PC-3 (cell line): ENCODE results near the gene GNB1. TPM values are rescaled to one million over a fixed set of nuclear protein-coding genes. Genes with fewer than 3 reads are reported as not detected.

Experiments
- ATAC-seq: fragments of 200-7000 bp; cut with Tn5 transposase; 2 replicates; pipeline ENCODE4 v1.9.1; 2020; ENCODE audit warnings: mild to moderate bottlenecking, moderate library complexity
- BruUV-seq: library from RNA; stranded (reverse); fragments of 400-500 nt; replicated peaks from 2 replicates; lab custom pipeline; 2021; lab: Mats Ljungman, UMichigan
- CTCF ChIA-PET: fragments of 300-600 bp; sonication (Branson Sonifier 250); formaldehyde crosslinking; loops from one replicate; lab custom pipeline; 2022; ENCODE audit warnings: antibody characterized with exemption; lab: Charles Lee
- POLR2A ChIA-PET: fragments of 300-600 bp; sonication (Branson Sonifier 250); formaldehyde crosslinking; loops from one replicate; lab custom pipeline; 2022; ENCODE audit warnings: antibody characterized with exemption; ENCODE audit not compliant: unreplicated experiment; lab: Charles Lee
- DNase-seq: peaks from one replicate; pipeline ENCODE4 v3.0.0-alpha.2; 2015
- H2AFZ ChIP-seq: fragments of 300-600 bp; sonication (generic); 2 replicates; pipeline ENCODE4 v1.6.0; 2016; ENCODE audit warnings: antibody characterized with exemption, low read length
- H3F3A ChIP-seq: fragments of 300-600 bp; sonication (generic); one replicate; pipeline ENCODE4 v1.6.0; 2017; ENCODE audit warnings: antibody characterized with exemption, low read length, control low read depth, mild to moderate bottlenecking; ENCODE audit not compliant: unreplicated experiment
- H3K27ac ChIP-seq: fragments of 300-600 bp; sonication (generic); 2 replicates; pipeline ENCODE4 v1.5.1; 2016; ENCODE audit warnings: mild to moderate bottlenecking, low read length
- H3K27me3 ChIP-seq: fragments of 300-600 bp; sonication (generic); 2 replicates; pipeline ENCODE4 v1.6.1; 2016; ENCODE audit warnings: low read length, mixed read lengths
- H3K36me3 ChIP-seq: fragments of 300-600 bp; sonication (generic); 2 replicates; pipeline ENCODE4 v1.6.1; 2016; ENCODE audit warnings: low read depth, mixed run types, low read length, mixed read lengths
- H3K4me1 ChIP-seq: fragments of 300-600 bp; sonication (generic); 2 replicates; pipeline ENCODE4 v1.5.1; 2016; ENCODE audit warnings: low read length; ENCODE audit not compliant: insufficient read depth
- H3K4me2 ChIP-seq: fragments of 300-600 bp; sonication (generic); 2 replicates; pipeline ENCODE4 v1.6.0; 2016; ENCODE audit warnings: low read length
- H3K4me3 ChIP-seq: fragments of 300-600 bp; sonication (generic); 2 replicates; pipeline ENCODE4 v1.5.1; 2016; ENCODE audit warnings: mild to moderate bottlenecking, low read length, mixed read lengths
- H3K79me2 ChIP-seq: fragments of 300-600 bp; sonication (generic); 2 replicates; pipeline ENCODE4 v1.6.1; 2017; ENCODE audit warnings: low read length, mixed read lengths
- H3K9ac ChIP-seq: fragments of 300-600 bp; sonication (generic); 2 replicates; pipeline ENCODE4 v1.6.0; 2016; ENCODE audit warnings: mild to moderate bottlenecking, low read length
- H3K9me2 ChIP-seq: fragments of 300-600 bp; sonication (generic); replicated peaks from 2 replicates; pipeline ENCODE4 v1.6.1; 2016; ENCODE audit warnings: mixed run types, low read length, mixed read lengths
- H3K9me3 ChIP-seq: fragments of 300-600 bp; sonication (generic); 2 replicates; pipeline ENCODE4 v1.6.1; 2016; ENCODE audit warnings: low read length, mixed read lengths
- H4K20me1 ChIP-seq: fragments of 300-600 bp; sonication (generic); 2 replicates; pipeline ENCODE4 v1.6.1; 2016; ENCODE audit warnings: low read length, mixed read lengths
- CTCF ChIP-seq: fragments of 300-600 bp; sonication (generic); conservative IDR thresholded peaks from 2 replicates; pipeline ENCODE4 v1.5.1; 2017; ENCODE audit warnings: antibody characterized with exemption, low read depth, mild to moderate bottlenecking, low read length
- EZH2 ChIP-seq: fragments of 300-600 bp; sonication (generic); IDR thresholded peaks from one replicate; pipeline ENCODE4 v1.6.1; 2017; ENCODE audit warnings: antibody characterized with exemption, mild to moderate bottlenecking, low read length; ENCODE audit not compliant: unreplicated experiment
- EZH2phosphoT487 ChIP-seq: fragments of 300-600 bp; sonication (generic); IDR thresholded peaks from 2 replicates; pipeline ENCODE4 v1.6.1; 2018; ENCODE audit warnings: mild to moderate bottlenecking, antibody characterized with exemption, low read length, borderline replicate concordance
- intact Hi-C: fragments of 100-400 bp; cut with micrococcal nuclease; formaldehyde crosslinking; loops from 2 replicates; pipeline ENCODE4 v1.9.0; 2023
- total RNA-seq: library from RNA; depleted of rRNA; stranded (reverse); fragments of >200 nt; gene quantifications from 2 replicates; pipeline ENCODE4 v1.2.3, GENCODE V29; 2014

GNB1 gene
- total RNA-seq, 1 experiment from 2014 or later = 125 TPM

DNA sequence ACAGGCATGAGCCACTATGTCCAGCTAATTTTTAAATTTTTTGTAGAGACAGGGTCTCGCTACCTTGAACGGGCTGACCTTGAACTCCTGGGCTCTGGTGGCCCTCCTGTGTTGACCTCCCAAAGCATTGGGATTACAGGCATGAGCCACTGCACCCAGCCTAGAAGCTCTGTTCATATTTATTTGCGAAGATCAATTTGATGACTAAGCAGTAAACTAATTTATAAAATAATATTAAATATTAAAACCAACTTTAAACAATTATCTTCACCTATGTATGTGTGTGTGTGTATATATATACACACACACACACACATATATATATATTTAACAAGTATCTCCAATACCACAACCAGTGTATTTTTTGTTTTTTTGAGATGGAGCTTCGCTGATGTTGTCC, 117.0 kb downstream of the GNB1 start:
- no peak overlapping the region for H3K4me2 ChIP-seq
- no peak overlapping the region for H3K9ac ChIP-seq
- H3K4me1 ChIP-seq = peaks cover 25% of the 10 kb centered on the region
- no peak overlapping the region for H3K27ac ChIP-seq
- no peaks in the 10 kb centered on the region for H3K27me3 ChIP-seq
- peaks cover 33% of the 10 kb centered on the region for H3K36me3 ChIP-seq
- H3K79me2 ChIP-seq = peaks cover 91% of the 10 kb centered on the region
- H3K9me2 ChIP-seq = no peaks in the 10 kb centered on the region
- no peak for TF ChIP-seq CTCF
- TF ChIP-seq EZH2phosphoT487 = no peak
- no peak for TF ChIP-seq EZH2
- peaks cover 6% of the 10 kb centered on the region for H3K9me3 ChIP-seq
- DNase-seq (no peak), ATAC-seq (no peak)
- ChIA-PET CTCF (no interaction called here), POLR2A (no interaction called here)
- no TSS peak for BruUV-seq
- H3K4me3 ChIP-seq = no peak overlapping the region
- intact Hi-C loops = no loop called here
- no peaks in the 10 kb centered on the region for H3F3A ChIP-seq
- peaks cover 22% of the 10 kb centered on the region for H4K20me1 ChIP-seq
- H2AFZ ChIP-seq = no peak overlapping the region

- H3K27ac ChIP-seq = no peak overlapping the region
- BruUV-seq = no TSS peak
- H4K20me1 ChIP-seq = peaks cover 14% of the 10 kb centered on the region
- peaks cover 10% of the 10 kb centered on the region for H3K4me1 ChIP-seq
- TF ChIP-seq EZH2 = no peak
- no peak for TF ChIP-seq EZH2phosphoT487
- no peak for TF ChIP-seq CTCF
- intact Hi-C loops = no loop called here
- no peak overlapping the region for H3K9ac ChIP-seq
- peaks cover 99% of the 10 kb centered on the region for H3K79me2 ChIP-seq
- CTCF ChIA-PET = no interaction called here
- H3K27me3 ChIP-seq = no peaks in the 10 kb centered on the region
- no peak overlapping the region for H3K4me2 ChIP-seq
- H3K4me3 ChIP-seq = 0 out of 2 replicates have a peak overlapping the region, but pooled peaks have one; percentile 6
- H3K9me3 ChIP-seq = peaks cover 6% of the 10 kb centered on the region
- no peak for DNase-seq
- H3F3A ChIP-seq = no peaks in the 10 kb centered on the region
- POLR2A ChIA-PET = no interaction called here
- no peak overlapping the region for H2AFZ ChIP-seq
- no peak for ATAC-seq
- no peaks in the 10 kb centered on the region for H3K9me2 ChIP-seq
- H3K36me3 ChIP-seq = peaks cover 33% of the 10 kb centered on the region
Measured at GRCh38 chr1:1771096-1771495, 119.8 kb downstream of the GNB1 start.

- no peak for ATAC-seq
- CTCF ChIA-PET = no interaction called here
- H3K4me1 ChIP-seq = peaks cover under 1% of the 10 kb centered on the region; the same call in 1 of the 2 replicates
Measured at GRCh38 chr1:1770102-1770501, 120.8 kb downstream of the GNB1 start.

More at GRCh38 chr1:1770102-1770501, 120.8 kb downstream of the GNB1 start:
- H3K9ac ChIP-seq = no peak overlapping the region
- no peak for DNase-seq
- H4K20me1 ChIP-seq = peaks cover 4% of the 10 kb centered on the region; the same call in 1 of the 2 replicates
- H3K27ac ChIP-seq = no peak overlapping the region
- H3K27me3 ChIP-seq = no peaks in the 10 kb centered on the region
- POLR2A ChIA-PET = no interaction called here
- peaks cover 98% of the 10 kb centered on the region for H3K79me2 ChIP-seq
- H2AFZ ChIP-seq = no peak overlapping the region
- intact Hi-C loops = no loop called here
- peaks cover 6% of the 10 kb centered on the region for H3K9me3 ChIP-seq
- no peaks in the 10 kb centered on the region for H3F3A ChIP-seq
- H3K4me2 ChIP-seq = no peak overlapping the region
- H3K9me2 ChIP-seq = no peaks in the 10 kb centered on the region
- peaks cover 32% of the 10 kb centered on the region for H3K36me3 ChIP-seq
- no TSS peak for BruUV-seq
- no peak for TF ChIP-seq EZH2
- no peak for TF ChIP-seq EZH2phosphoT487
- TF ChIP-seq CTCF = no peak
- no peak overlapping the region for H3K4me3 ChIP-seq
